Uterus (tissue), 4 donors: Measurements from ENCODE around the gene IAH1. TPM values are rescaled to one million over a fixed set of nuclear protein-coding genes. Genes with fewer than 3 reads are reported as not detected.

Source experiments
- DNase-seq, 2 donors: peaks; one replicate each; pipeline ENCODE4 v3.0.0-alpha.2; 2019 to 2020
- H3K27ac ChIP-seq, 2 donors: fragments of 200-600 bp; sonication (generic); 1 replicate in 1 of 2; 2 replicates in 1 of 2; pipeline ENCODE4 v1.5.1; 2016 to 2018
- H3K27me3 ChIP-seq, 2 donors: fragments of 200-600 bp; sonication (generic); one replicate each; pipeline ENCODE4 v1.5.1; 2018 to 2019; ENCODE audit warnings: control low read depth in 1 of 2
- H3K36me3 ChIP-seq, 2 donors: fragments of 200-600 bp; sonication (generic); one replicate each; pipeline ENCODE4 v1.5.1; 2019; ENCODE audit warnings: control low read depth in 1 of 2
- H3K4me1 ChIP-seq, 2 donors: fragments of 200-600 bp; sonication (generic); one replicate each; pipeline ENCODE4 v1.5.1; 2018 to 2019; ENCODE audit warnings: control low read depth in 1 of 2
- H3K4me3 ChIP-seq, 2 donors: fragments of 200-600 bp; sonication (generic); 1 replicate in 1 of 2; 2 replicates in 1 of 2; pipeline ENCODE4 v1.5.1; 2018 to 2019; ENCODE audit warnings: mild to moderate bottlenecking in 1 of 2
- H3K9me3 ChIP-seq, 2 donors: fragments of 200-600 bp; sonication (generic); one replicate each; pipeline ENCODE4 v1.5.1; 2019; ENCODE audit warnings: control low read depth in 1 of 2
- POLR2A ChIP-seq, 2 donors: fragments of 450-650 bp; IDR thresholded peaks; one replicate each; pipeline ENCODE4 v1.6.1; 2016; ENCODE audit warnings: antibody characterized with exemption in 2 of 2, mild to moderate bottlenecking in 1 of 2, moderate library complexity in 1 of 2
- intact Hi-C: fragments of 100-400 bp; cut with DNase I; formaldehyde crosslinking; loops from one replicate; pipeline ENCODE4 v1.15.1; 2023; ENCODE audit warnings: low total_unique reads
- total RNA-seq, 4 donors: library from RNA; depleted of rRNA in 3 of 4; stranded (reverse); fragments of >200 nt in 3 of 4; gene quantifications; one replicate each; pipeline versions ENCODE4 v1.1.0 to v1.2.4, GENCODE V29; 2014 to 2023
- TF ChIP-seq, protein P1 (sequence below), 4 experiments: fragments of 200-600 bp in 2 of 4; fragments of 450-650 bp in 2 of 4; sonication (generic) in 2 of 4; IDR thresholded peaks; one replicate each; pipeline ENCODE4 v1.5.1; 2016 to 2019; ENCODE audit warnings: antibody characterized with exemption in 4 of 4, mild to moderate bottlenecking in 2 of 4, moderate library complexity in 1 of 4
- donor health status: DM: yes; HTN: yes; CAD: no.

IAH1 gene
- total RNA-seq, 4 donors from 2014 or later = 32.4 to 59.1 (median 38.1) TPM

DNA sequence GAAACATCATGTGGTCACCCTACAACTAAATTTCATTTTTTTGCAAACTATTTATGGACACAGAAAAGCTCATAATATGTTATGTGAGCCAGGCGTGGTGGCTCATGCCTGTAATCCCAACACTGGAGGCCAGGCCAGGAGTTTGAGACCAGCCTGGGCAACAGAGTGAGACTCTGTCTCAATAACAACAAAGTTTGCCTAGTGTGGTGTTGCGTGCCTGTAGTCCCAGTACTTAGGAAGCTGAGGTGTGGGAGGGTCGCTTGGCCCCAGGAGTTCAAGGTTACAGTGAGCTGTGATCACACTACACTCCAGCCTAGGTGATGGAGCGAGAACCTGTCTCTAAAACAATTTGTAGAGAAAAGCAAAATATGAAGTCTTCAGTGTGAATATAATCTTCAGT lies 5.8 kb downstream of the IAH1 start:
- Histone ChIP-seq H3K36me3 (no peaks in the 10 kb centered on the region), H3K4me1 (no peaks in the 10 kb centered on the region), H3K27me3 (no peaks in the 10 kb centered on the region), H3K27ac (no peak overlapping the region), H3K9me3 (no peaks in the 10 kb centered on the region), H3K4me3 (no peak overlapping the region)
- no peak for TF ChIP-seq POLR2A (IDR thresholded peaks at IDR 0.05)
- TF ChIP-seq, protein P1, sequence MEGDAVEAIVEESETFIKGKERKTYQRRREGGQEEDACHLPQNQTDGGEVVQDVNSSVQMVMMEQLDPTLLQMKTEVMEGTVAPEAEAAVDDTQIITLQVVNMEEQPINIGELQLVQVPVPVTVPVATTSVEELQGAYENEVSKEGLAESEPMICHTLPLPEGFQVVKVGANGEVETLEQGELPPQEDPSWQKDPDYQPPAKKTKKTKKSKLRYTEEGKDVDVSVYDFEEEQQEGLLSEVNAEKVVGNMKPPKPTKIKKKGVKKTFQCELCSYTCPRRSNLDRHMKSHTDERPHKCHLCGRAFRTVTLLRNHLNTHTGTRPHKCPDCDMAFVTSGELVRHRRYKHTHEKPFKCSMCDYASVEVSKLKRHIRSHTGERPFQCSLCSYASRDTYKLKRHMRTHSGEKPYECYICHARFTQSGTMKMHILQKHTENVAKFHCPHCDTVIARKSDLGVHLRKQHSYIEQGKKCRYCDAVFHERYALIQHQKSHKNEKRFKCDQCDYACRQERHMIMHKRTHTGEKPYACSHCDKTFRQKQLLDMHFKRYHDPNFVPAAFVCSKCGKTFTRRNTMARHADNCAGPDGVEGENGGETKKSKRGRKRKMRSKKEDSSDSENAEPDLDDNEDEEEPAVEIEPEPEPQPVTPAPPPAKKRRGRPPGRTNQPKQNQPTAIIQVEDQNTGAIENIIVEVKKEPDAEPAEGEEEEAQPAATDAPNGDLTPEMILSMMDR (IDR thresholded peaks at IDR 0.05) = no peak
- DNase-seq = no peak
- intact Hi-C loops = no loop called here

GRCh38 chr2:9483107-9483506 lies 8.8 kb downstream of the IAH1 start:
- Histone ChIP-seq H3K4me3 (no peak overlapping the region), H3K36me3 (no peaks in the 10 kb centered on the region), H3K9me3 (no peaks in the 10 kb centered on the region), H3K4me1 (no peaks in the 10 kb centered on the region), H3K27me3 (no peaks in the 10 kb centered on the region), H3K27ac (no peak overlapping the region)
- intact Hi-C loops = no loop called here
- TF ChIP-seq, protein P1 (IDR thresholded peaks at IDR 0.05) = no peak
- no peak for TF ChIP-seq POLR2A (IDR thresholded peaks at IDR 0.05)
- DNase-seq = no peak

- Histone ChIP-seq H3K27me3 (no peaks in the 10 kb centered on the region), H3K36me3 (no peaks in the 10 kb centered on the region), H3K4me1 (no peaks in the 10 kb centered on the region), H3K27ac (no peak overlapping the region), H3K4me3 (no peak overlapping the region), H3K9me3 (no peaks in the 10 kb centered on the region)
- DNase-seq = no peak
- no peak for TF ChIP-seq POLR2A (IDR thresholded peaks at IDR 0.05)
- TF ChIP-seq, protein P1 (IDR thresholded peaks at IDR 0.05) = no peak
- intact Hi-C loops = no loop called here
These were observed 10.2 kb downstream of the IAH1 start for GRCh38 chr2:9484533-9484932.

- H3K4me1 ChIP-seq = no peaks in the 10 kb centered on the region
- H3K9me3 ChIP-seq = no peaks in the 10 kb centered on the region
- no peak overlapping the region for H3K4me3 ChIP-seq
- H3K27me3 ChIP-seq = no peaks in the 10 kb centered on the region
- no peak for TF ChIP-seq POLR2A (IDR thresholded peaks at IDR 0.05)
- intact Hi-C loops = no loop called here
- no peak overlapping the region for H3K27ac ChIP-seq
- no peaks in the 10 kb centered on the region for H3K36me3 ChIP-seq
- DNase-seq = no peak
These were observed 14.5 kb downstream of the IAH1 start for GRCh38 chr2:9488583-9489547.

DNA sequence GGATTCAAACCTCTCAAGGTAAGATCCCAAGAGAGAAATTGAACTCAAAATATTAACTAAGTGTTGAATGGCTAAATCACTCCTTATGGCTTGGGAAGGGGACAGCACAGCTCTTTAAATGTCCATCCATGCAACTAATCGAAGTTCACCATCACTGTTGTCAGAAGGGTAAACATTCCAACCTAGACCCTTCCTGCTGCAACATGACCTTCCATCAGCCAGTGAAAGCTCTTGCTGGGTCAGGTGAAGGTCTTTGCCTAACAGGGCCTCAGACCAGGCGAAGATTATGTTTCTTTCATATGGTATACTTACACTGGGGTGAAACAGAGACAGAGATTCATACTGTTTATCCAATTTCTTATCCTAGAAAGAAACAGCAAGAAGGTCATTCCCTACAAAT lies 16.4 kb downstream of the IAH1 start:
- no peaks in the 10 kb centered on the region for H3K36me3 ChIP-seq
- DNase-seq = no peak
- no peak for TF ChIP-seq POLR2A (IDR thresholded peaks at IDR 0.05)
- TF ChIP-seq, protein P1 (IDR thresholded peaks at IDR 0.05) = no peak
- no peaks in the 10 kb centered on the region for H3K4me1 ChIP-seq
- H3K9me3 ChIP-seq = no peaks in the 10 kb centered on the region
- intact Hi-C loops = no loop called here
- no peak overlapping the region for H3K27ac ChIP-seq
- H3K4me3 ChIP-seq = no peak overlapping the region
- H3K27me3 ChIP-seq = no peaks in the 10 kb centered on the region
